Suprapubic skin (tissue), 4 donors: ENCODE data around the gene MYL4.

Experiments used
- EP300 ChIP-seq: sonication (generic); formaldehyde crosslinking; IDR thresholded peaks from one replicate; pipeline ENCODE4 v1.6.1; 2017; ENCODE audit warnings: antibody characterized with exemption
- POLR2A ChIP-seq, 2 donors: fragments of 450-650 bp; IDR thresholded peaks; one replicate each; pipeline ENCODE4 v1.6.1; 2017; ENCODE audit warnings: antibody characterized with exemption in 2 of 2, mild to moderate bottlenecking in 2 of 2, moderate library complexity in 2 of 2
- POLR2AphosphoS5 ChIP-seq, 3 donors: sonication (generic); formaldehyde crosslinking; IDR thresholded peaks; one replicate each; pipeline ENCODE4 v1.6.1; 2017; ENCODE audit warnings: antibody characterized with exemption in 3 of 3
- TF ChIP-seq, protein P1 (sequence below), 2 donors: fragments of 200-600 bp in 1 of 2; fragments of 450-650 bp in 1 of 2; sonication (generic) in 1 of 2; IDR thresholded peaks; one replicate each; pipeline ENCODE4 v1.5.1; 2016 to 2019; ENCODE audit warnings: antibody characterized with exemption in 2 of 2, mild to moderate bottlenecking in 1 of 2, moderate library complexity in 1 of 2

- no peak for TF ChIP-seq POLR2A (IDR thresholded peaks at IDR 0.05)
- TF ChIP-seq POLR2AphosphoS5 (IDR thresholded peaks at IDR 0.05), result no peak
- TF ChIP-seq, protein P1, sequence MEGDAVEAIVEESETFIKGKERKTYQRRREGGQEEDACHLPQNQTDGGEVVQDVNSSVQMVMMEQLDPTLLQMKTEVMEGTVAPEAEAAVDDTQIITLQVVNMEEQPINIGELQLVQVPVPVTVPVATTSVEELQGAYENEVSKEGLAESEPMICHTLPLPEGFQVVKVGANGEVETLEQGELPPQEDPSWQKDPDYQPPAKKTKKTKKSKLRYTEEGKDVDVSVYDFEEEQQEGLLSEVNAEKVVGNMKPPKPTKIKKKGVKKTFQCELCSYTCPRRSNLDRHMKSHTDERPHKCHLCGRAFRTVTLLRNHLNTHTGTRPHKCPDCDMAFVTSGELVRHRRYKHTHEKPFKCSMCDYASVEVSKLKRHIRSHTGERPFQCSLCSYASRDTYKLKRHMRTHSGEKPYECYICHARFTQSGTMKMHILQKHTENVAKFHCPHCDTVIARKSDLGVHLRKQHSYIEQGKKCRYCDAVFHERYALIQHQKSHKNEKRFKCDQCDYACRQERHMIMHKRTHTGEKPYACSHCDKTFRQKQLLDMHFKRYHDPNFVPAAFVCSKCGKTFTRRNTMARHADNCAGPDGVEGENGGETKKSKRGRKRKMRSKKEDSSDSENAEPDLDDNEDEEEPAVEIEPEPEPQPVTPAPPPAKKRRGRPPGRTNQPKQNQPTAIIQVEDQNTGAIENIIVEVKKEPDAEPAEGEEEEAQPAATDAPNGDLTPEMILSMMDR (IDR thresholded peaks at IDR 0.05), result no peak
- TF ChIP-seq EP300, result no peak
These were observed 63.3 kb downstream of the MYL4 start for GRCh38 chr17:47272491-47272890.
